CD1c-positive myeloid dendritic cell (primary cell): ENCODE data around the gene VAT1L.
A peak's percentile ranks its signal among the peaks of the same experiment; 100 is the strongest.

Experiments
- DNase-seq: peaks from one replicate; pipeline ENCODE4 v3.0.0-alpha.2; 2016; ENCODE audit errors: extremely low spot score

VAT1L gene

DNA sequence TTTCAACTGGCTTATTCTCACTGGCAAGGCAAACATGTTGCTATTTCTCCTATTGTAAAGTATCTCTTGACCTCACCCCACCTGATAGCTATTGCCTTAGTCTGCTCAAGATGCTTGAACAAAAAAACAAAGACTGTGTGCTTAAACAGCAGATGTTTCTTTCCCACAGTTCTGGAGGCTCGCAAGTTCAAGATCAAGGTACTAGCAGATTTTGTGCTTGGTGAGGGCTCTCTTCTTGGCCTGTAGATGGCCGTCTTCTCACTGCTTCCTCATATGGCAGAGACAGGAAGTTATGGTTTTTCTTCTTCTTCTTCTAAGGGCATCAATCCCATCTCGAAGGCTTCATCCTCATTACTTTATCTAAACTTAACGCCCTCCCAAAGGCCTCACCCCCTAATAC, 124.3 kb downstream of the VAT1L start:
- no peak for DNase-seq

DNA sequence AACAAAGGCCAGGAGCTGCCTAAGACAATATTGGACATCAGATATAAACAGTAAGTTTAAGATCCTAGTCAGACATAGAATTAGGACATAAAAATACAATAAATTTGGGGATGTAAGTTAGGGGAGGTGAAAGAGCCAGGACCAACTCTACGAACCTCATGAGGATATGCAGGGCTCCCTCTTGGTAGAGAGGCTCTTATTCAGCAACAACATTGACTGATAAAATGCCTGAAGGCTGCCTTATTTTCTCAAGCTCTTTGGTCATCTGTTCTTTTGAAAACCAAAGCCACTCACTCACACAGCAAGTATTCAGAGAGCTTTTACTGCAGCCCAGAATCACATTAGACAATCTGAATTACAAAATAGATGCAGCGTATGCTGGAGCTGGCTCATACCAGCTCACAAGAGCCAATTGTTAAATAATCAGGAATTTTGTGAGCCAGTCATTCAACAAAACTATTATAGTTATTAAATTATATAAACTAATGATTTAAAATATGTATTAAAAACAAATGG, 125.4 kb downstream of the VAT1L start:
- DNase-seq = no peak

DNA sequence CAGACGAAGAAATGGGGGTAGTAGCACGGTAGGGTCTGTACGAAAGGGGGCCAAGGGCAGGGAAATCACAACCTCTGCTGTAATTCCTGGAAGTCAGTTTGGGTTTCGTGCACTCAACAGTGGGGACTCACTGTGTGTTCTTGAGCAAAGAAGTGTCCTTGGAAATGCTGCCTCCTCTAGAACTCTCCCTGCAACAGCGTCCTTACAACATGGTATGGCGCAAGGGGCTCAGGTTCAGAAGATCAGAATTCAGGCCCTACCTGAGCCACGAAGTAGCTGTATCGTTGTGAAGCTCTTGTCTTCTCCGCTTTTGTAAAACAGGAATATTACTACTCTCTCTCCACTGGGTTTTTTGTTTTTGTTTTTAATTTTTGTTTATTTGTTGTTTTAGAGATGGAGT, 127.7 kb downstream of the VAT1L start:
- DNase-seq = no peak

DNA sequence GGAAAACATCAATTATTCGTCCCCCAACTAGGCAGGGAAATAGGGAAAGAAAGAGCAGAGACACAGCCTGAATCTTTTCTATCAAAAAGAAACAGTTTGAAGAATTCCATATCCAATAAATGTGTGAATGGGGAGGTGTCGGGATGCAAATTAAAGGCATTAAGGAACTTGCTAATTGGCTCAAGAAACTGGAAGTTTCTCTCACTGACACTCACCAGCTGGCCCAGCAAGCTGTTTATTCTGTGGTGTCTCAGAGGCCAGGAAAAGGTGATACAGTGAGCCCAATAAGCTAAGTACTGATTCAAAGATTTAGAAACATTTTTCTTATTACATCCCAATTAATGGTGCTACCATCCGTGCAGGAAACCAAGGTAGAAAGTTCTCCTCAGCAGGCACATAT, 129.6 kb downstream of the VAT1L start:
- no peak for DNase-seq

DNA sequence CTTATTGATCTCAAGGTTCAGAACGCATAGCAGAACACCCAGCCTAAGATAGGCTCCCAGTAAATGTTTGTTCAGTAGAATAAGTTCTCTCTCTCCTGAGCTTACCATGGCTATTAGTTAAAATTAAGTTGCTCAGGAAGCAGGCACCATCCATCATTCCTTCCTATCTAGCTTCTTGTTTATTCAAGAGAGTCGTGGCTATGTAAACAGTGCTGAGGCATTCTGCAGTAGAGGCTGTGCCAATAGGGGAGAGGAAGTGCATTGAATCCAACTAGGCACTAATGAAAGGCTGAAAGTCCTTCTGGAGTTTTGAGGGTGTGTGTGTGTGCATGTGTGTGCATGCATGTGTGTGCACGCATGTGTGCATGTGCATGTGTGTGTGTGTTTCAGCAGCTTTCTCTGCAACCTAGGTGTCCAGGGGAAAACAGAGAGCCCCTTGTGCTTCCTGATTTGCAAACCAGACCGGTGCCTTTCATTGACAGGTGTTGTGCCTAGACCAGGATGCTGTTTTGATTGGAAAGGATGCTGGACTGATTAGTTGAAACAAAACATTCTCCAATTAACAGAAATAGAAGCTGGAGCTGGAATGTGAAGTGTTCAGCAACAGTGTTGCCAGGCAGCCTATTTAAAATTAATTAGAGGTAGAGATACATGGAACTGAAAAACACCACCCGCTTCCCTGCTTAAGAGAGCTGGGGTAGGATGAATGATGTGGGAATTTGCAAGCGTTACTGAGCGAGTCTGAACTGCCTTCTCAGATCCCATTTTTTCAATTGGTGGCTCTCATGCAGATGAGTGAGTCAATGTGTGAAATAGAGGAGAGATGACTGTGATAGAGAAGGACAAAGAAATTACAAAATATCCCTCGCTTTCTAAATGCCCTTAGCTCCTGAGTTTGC, 130.7 kb downstream of the VAT1L start:
- DNase-seq = no peak

DNA sequence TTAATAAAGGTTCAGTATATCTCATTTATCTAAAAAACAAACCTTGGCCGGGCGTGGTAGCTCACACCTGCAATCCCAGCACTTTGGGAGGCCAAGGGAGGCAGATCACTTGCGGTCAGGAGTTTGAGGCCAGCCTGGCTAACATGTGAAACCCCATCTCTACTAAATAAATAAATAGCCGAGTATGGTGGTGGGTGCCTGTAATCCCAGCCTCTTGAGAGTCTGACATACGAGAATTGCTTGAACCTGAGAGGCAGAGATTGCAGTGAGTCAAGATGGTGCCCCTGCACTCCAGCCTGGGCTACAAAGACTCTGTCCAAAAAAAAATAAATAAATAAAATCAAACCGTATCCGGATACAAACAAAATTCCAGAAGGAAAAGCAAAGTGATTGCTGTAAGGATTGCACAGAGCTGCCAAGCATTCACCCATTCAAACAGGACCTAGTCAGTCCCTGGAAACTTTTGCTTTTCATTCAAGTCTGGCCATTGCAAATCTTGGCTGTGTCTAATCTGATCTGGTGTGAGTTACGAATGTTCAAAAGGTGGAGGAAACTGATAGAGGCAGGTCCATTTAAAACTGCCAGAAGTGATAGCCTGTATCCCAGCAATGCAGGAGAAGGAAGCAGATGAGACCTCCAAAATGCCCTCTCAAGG, 131.5 kb downstream of the VAT1L start:
- no peak for DNase-seq

DNA sequence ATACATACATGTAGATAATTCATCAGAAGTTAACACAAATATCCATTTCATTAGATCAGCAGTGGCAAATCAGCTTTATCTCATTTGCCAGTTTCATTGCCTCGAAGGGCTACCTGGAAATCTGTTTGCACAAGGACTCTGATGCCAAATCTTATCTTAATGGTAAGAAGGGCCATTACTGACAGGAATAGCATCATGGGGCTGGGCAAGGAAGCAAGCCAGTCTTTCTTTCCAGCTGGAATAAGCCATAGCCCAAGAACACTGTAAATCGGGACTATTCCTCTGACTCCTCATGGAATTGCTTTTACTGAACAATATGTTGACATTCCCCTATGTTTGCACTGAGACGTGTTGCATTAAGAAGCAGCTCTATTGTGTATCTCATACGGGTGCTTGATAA, 132.6 kb downstream of the VAT1L start:
- DNase-seq = no peak

DNA sequence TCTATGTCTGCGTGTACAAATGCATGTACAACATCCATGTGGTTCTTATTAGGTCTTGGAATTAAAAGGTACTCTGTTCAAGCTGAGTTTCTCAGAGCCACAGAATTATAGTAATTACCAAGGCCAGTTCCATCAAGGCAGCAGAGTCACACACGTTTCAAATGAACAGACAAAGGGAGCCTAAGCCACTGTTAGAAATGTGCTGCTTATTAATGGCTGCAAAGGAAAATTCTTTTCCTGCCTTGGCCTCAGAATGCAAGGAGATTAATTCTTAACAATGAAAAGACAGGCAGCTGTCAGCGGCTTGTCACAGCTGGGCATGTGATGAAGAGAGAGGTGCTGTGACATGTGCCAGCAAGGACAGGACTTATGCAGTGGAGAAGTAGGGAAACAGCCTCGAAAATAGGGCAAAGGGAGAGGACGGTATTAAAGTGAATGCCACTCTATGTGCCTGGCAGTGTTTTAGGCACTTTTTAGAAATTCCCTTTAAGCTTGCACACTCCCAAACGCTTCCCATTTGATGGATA, 133.9 kb downstream of the VAT1L start:
- DNase-seq = no peak

DNA sequence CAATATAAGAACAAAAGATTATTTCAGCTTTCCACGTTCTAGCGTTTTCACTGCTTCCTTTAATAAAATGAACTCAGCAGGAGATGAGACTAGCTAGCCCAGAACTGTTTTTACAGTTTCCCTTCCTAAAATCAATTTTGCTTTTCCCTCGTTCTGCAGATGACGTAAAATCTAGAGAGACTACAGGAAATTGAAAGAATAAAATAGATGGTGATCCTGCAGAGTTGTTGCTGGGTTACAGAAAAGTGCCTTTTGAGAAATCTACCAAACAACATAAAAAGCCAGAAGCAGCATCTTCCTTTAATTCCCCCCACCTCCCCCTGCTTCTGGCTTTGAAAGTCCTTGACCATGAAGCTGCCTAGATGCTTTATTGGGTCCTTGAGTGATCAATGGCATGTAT, 137.2 kb downstream of the VAT1L start:
- DNase-seq = no peak

DNA sequence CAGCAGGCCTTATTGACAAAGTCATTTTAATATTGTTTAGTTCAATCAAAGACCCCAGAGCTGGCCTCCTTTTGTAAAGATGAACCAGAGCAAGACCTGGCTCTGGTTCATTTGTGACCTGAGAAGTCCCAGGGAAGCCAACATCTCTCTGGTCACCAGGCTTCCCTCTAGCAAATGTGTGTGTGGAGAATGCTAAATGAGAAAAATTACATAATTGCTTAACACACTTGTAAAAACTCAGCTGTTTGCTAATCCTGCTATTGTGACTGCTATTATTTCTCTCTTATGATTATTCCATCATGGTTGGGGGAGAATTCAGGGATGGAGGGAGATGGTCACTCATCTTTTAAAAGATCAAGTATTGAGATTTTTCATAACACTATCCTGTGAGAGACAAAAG, 139.7 kb downstream of the VAT1L start:
- DNase-seq = no peak

DNA sequence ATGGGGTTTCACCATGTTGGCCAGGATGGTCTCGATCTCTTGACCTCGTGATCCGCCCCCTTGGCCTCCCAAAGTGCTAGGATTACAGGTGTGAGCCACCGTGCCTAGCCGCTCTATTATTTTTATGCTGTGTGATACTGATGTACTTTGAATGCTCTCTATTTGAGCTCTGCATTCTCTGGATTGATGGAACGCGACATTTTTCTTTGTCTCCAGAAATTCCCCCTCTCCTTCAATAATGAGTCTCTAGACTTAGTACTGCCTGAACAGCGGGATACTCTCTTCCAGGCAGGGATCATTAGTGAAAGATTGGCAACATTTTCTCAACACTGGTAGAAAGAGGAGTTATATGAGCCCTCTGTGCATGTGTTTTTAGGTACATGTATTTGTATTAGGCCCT, 140.6 kb downstream of the VAT1L start:
- no peak for DNase-seq

DNA sequence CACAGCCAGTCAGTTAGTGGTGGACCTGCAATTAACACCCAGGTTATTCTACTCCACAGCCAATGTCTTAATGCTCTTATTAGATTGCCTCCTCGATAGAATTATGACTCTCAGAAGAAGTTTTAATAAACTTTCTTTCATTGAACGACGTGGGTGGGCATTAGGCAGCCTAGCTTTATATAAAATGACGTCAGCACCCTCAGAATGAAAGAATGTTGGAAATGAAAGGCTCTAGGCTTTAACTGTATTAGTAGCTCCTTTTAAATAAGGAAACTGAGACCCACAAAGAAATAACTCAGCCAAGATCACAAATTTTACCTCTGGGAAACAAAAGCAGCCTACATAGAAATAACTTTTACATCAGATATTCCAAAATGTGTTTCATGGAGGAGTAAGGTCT, 142.7 kb downstream of the VAT1L start:
- no peak for DNase-seq

DNA sequence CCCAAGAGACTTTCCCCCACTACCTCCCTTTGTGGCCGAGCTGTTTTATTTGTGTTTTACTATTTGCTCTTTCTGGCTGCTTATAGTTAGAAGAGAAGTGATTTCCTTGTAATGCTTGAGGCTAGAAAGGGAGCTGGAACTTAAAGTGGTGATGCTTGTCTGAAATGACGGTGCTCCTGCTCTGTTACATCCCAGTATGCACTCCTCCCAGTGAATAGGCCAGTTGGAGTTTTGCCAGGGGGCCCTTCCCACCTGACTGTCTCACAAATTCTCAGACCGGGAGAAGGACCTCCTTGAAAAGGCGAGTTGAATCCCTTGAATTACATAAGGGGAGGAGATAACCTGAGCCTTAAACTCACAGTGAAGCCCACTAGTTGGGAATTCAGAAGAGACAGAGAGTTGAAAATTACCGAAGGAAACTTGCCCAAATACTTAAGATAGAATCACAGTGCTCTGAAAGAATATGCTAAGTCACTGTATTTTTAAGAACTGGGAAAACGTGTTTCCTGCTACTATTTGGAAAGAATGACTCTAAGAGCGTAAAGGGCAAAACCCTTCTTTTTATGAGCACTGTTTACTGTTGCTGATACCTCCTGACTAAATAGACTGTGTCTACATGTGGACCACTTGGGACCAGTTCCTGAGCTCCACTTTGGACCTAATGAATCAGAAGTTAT, 149.2 kb downstream of the VAT1L start:
- DNase-seq = no peak

DNA sequence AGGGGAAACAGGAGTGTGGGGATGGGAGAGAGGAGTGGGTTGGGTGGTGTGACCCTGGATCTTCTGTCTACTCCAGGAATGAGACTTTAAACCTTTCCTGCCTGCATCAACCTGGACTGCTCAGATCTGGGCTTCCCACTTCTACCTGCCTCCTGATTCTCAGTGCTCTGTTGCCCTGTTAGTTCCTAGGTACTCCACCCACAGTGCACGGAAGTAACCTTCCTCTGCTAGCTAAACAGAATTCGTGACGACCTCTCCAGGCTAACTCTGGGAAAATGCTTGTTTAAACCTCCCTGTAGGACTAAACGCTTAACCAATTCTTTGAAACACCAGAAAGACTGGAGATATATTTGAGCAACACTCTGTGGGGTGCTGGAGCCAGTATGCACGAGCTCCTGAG, 150.5 kb downstream of the VAT1L start:
- no peak for DNase-seq

DNA sequence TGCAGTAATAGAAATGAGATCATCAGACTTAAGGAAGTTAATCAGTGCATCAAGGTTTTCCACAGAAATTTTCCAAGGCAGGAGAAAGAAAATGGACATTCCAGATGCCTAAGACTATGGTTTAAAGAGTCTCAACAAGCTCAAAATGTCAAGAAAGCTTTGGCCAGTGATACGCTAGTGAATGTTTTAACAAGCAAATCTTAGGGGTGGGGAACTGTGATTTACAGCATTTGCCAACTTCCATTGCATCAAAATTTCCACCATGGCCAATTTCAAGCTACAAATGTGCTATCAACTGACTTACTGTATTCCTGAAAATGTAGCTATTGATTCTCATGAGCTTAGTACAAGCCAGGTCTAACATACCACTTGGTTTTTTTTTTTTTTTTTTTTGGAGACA, 151.6 kb downstream of the VAT1L start:
- DNase-seq = no peak

DNA sequence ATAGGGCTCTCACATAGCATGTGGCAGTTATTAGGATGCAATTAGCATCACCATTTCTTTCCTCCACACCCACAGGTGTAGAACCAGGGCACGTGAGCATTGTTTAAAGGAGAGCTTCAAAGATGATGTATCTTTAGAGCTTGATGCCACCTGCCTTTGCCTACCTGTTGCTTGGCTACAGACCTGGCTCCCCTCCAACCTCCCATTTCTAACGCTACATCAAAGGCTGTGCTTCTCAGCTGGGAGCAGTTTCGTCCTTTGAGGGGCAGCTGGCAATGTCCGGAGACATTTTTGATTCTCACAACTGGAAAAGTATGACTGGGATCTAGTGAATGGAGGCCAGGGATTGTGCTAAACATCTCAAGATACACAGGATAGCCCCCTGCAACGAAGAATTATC, 155.4 kb downstream of the VAT1L start:
- no peak for DNase-seq

DNA sequence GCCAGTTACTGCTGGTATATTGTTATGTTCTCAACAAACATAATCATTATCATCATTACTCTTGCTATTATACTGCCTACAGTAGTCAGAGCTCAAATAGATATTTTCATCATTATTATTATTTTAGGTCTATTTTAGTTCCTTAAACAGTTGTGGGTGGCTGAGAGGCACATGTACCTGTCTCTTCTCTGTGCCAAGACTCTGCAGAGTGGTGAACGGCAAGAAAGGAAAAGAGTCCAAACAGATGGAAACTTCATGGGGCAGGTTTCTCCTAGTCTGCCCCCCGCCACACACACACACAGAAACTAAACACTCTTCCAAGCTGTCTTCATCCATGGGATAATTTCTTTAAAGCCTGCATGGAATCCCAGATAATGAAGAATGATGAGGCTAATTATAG, 156.3 kb downstream of the VAT1L start:
- no peak for DNase-seq

DNA sequence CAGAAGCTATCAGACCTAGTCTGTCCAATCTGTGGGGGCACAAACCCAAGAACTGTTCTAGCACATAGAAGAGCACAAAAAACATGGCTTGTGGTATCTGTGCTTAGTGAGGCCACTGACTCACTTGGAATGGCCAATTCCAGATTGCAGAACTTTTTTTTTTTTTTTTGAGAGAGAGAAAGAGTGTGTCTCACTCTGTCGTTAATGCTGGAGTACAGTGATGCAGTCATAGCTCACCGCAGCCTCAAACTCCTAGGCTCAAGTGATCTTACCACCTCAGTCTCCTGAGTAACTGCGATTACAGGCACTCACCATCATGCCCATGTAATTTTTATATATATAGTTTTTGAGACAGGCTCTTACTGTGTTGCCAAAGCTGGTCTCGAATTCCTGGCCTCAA, 156.8 kb downstream of the VAT1L start:
- DNase-seq = no peak

DNA sequence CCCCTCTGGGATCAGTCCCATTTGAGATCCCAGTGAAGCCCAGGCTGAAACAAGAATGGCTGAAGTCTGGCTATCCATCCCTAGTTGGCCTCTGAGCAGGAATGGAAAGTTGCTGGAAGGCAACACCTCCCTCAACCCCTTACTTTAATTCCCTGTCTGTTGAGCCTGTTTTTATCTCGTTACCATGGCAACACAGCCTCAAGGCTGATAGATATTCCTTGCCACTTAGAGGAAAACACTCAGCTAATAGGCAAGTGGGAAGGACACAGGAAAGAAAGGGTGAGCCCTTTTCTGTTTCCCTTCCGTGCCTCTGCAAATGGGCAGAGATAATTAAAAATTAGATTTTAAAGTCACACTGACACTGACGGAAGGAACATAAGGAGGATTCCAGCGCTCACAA, 158.5 kb downstream of the VAT1L start:
- no peak for DNase-seq

DNA sequence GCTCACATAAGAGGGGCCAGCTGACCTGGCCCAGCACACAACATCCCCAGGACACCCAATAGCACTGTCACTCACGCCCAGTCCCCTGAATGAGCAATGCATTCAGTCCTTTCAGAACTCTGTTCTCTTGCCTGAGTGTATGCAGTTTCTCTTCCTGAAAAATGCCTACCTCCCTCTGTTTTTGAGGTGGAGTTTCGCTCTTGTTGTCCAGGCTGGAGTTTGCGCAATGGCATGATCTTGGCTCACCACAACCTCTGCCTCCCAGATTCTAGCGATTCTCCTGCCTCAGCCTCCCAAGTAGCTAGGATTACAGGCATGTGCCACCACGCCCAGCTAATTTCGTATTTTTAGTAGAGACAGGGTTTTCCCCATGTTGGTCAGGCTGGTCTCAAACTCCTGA, 159.2 kb downstream of the VAT1L start:
- DNase-seq = peak; percentile 16

DNA sequence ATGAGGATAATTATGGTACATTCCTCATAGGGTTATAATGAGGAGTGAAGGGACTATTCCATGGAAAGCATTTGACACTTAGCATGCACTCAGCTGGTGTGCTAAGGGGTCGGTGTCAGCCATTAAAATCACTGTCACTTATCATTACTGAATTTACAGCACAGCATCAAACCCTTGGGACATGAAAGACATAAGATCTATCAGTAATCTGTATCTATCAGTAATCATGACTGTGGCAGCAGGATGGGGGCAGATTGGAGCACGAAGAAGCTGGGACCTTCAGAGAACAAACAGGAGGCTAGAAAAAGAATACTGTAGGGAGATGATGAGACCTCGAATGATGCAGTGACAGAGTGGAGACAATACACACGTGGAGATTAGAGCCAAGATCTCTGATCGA, 160.5 kb downstream of the VAT1L start:
- DNase-seq = no peak

DNA sequence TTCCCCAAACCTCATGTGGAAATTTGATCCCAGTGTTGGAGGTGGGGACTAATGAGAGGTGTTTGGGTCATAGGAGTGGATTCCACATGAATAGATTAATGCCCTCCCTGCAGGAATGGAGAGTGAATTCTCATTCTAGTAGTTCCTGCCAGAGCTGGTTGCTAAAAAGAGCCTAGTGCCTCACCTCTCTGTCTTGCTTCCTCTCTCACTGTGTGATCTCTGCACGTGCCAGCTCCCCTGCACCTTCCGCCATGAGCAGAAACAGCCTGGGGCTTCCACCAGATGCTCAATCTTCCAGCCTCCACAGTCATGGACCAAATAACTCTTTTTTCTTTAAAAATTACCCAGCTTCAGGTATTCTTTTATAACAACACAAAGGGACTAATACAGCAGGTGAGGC, 161.1 kb downstream of the VAT1L start:
- DNase-seq = no peak

DNA sequence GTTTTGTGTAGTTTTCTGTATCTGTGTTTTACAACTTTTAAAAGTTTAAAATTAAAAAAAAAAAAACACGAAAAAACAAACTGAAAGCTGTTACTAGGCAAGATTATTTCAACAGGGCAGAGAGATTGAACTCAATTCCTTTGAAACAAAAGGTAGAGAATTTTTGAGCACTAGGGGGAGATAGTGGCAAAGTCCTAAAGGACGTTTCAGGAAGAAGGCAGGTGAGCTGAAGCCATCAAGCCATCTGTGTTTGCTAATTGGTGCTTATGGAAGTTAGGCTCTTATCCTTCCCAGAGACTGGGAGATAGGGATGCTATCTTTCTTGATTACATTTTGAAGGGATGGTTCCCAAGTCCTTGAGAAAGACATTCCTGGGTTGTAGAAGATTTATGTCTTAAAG, 163.4 kb downstream of the VAT1L start:
- DNase-seq = no peak
